Nephron (organoid): ENCODE results near the gene CHRNA4.

ENCODE experiments used
- H3K27ac Mint-ChIP-seq, 3 experiments: 2 replicates each; pipeline ENCODE4 v1.8.0; 2020; ENCODE audit warnings: mixed read lengths in 3 of 3, mild to moderate bottlenecking in 2 of 3, moderate library complexity in 1 of 3
- H3K27me3 Mint-ChIP-seq: 2 replicates; pipeline ENCODE4 v1.8.0; 2021; ENCODE audit warnings: low read depth, mild to moderate bottlenecking, moderate library complexity, mixed read lengths
- H3K36me3 Mint-ChIP-seq: 2 replicates; pipeline ENCODE4 v1.8.0; 2020; ENCODE audit warnings: low read depth, mixed read lengths
- H3K4me1 Mint-ChIP-seq: 2 replicates; pipeline ENCODE4 v1.8.0; 2020; ENCODE audit warnings: mixed read lengths
- H3K4me3 Mint-ChIP-seq, 3 experiments: 2 replicates each; pipeline ENCODE4 v1.8.0; 2020; ENCODE audit warnings: mild to moderate bottlenecking in 3 of 3, mixed read lengths in 3 of 3, moderate library complexity in 2 of 3
- H3K9me3 Mint-ChIP-seq: 2 replicates; pipeline ENCODE4 v1.8.0; 2020; ENCODE audit warnings: mixed read lengths
- TF ChIP-seq, protein P1 (sequence below), 3 experiments: fragments of 200-600 bp; sonication (generic); IDR thresholded peaks; one replicate each; pipeline ENCODE4 v1.5.0; 2021; ENCODE audit warnings: antibody characterized with exemption in 3 of 3; ENCODE audit not compliant: unreplicated experiment in 3 of 3

The CHRNA4 gene

DNA sequence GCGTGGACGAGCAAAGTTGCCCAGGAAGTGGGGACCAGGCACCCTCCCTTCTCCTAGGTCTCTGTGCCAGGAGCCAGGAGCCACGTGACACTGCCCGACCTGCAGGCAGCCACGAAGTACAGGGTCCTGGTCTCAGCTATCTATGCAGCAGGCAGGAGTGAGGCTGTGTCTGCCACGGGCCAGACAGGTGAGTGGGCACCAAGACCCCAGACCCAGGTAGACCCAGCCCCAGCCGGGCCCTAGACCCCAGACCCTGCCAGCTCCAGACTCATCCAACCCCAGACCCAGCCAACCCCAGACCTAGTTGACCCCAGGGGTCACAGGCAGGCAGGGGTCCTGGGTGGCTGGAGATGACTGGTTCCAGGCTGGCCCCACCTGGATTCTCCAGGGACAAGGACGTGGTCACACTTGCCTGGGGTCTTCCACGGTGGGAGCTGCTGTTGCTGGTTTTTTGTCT lies 47.1 kb downstream of the CHRNA4 start:
- Mint-ChIP-seq H3K4me1 (peaks cover 9% of the 10 kb centered on the region), H3K27ac (no peak overlapping the region), H3K36me3 (no peaks in the 10 kb centered on the region), H3K4me3 (no peak overlapping the region), H3K27me3 (peaks cover 9% of the 10 kb centered on the region), H3K9me3 (no peaks in the 10 kb centered on the region)
- TF ChIP-seq, protein P1, sequence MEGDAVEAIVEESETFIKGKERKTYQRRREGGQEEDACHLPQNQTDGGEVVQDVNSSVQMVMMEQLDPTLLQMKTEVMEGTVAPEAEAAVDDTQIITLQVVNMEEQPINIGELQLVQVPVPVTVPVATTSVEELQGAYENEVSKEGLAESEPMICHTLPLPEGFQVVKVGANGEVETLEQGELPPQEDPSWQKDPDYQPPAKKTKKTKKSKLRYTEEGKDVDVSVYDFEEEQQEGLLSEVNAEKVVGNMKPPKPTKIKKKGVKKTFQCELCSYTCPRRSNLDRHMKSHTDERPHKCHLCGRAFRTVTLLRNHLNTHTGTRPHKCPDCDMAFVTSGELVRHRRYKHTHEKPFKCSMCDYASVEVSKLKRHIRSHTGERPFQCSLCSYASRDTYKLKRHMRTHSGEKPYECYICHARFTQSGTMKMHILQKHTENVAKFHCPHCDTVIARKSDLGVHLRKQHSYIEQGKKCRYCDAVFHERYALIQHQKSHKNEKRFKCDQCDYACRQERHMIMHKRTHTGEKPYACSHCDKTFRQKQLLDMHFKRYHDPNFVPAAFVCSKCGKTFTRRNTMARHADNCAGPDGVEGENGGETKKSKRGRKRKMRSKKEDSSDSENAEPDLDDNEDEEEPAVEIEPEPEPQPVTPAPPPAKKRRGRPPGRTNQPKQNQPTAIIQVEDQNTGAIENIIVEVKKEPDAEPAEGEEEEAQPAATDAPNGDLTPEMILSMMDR (IDR thresholded peaks at IDR 0.05; ENCODE audit: unreplicated experiment in 3 of 3): no peak

DNA sequence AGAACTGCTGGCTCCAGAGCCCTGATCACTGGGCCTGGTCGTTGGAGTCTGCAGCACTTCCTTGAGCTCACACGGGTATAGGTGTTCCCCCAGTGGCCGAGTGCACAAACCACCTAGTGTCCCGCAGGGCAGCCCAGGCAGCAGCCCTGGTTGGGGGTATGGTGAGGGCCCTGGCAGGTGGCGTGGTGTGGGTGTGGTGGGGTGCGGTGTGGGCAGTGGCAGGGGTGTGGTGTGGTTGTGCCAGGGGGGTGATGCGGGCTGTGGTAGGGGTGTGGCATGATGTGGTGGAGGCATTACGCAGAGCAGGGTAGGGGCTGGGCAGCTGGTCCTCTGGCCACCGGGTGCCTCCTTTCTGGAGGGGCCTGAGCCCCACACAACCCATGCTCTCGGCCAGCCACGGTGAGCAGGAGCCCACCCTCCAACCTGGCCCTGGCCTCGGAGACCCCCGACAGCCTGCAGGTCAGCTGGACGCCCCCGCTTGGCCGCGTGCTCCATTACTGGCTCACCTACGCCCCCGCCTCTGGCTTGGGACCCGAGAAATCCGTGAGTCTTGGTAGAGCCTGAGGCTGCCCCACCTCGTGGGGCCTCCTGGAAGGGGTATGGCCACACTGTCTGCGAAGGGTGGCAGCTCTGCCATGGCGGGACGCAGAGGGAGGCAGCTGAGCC lies 47.7 kb downstream of the CHRNA4 start:
- H3K27ac Mint-ChIP-seq: no peak overlapping the region
- H3K9me3 Mint-ChIP-seq: no peaks in the 10 kb centered on the region
- no peak overlapping the region for H3K4me3 Mint-ChIP-seq
- H3K4me1 Mint-ChIP-seq: peaks cover 9% of the 10 kb centered on the region
- no peaks in the 10 kb centered on the region for H3K36me3 Mint-ChIP-seq
- peaks cover 9% of the 10 kb centered on the region for H3K27me3 Mint-ChIP-seq
- TF ChIP-seq, protein P1 (IDR thresholded peaks at IDR 0.05; ENCODE audit: unreplicated experiment in 3 of 3): no peak

DNA sequence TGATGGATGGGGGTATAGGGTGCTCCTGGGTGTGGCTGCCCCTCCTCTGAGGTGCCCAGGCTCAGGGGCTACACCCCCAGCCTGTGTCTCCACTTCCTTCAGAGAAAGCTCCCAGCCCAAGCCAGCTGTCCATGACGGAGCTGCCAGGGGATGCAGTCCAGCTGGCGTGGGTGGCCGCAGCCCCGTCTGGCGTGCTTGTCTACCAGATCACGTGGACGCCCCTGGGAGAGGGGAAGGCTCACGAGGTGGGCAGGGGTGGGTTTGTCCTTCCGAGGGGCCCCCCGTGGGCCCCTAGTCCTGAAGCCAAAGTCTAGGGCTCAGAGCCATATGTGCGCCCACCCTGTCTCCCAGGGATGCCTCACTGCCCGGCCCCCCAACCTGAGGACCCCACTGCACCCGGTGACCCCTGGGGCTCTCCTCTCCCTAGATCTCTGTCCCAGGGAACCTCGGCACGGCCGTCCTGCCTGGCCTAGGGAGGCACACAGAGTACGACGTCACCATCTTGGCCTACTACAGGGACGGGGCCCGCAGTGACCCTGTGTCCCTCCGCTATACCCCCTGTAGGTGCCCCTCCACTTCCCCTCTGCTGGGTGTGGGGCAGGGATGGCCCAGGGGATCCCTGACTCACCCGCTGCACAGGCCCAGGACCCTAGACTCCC lies 48.3 kb downstream of the CHRNA4 start:
- H3K27me3 Mint-ChIP-seq: peaks cover 7% of the 10 kb centered on the region
- no peak overlapping the region for H3K27ac Mint-ChIP-seq
- TF ChIP-seq, protein P1 (IDR thresholded peaks at IDR 0.05; ENCODE audit: unreplicated experiment in 3 of 3): no peak
- H3K4me1 Mint-ChIP-seq: peaks cover 9% of the 10 kb centered on the region
- no peaks in the 10 kb centered on the region for H3K9me3 Mint-ChIP-seq
- no peaks in the 10 kb centered on the region for H3K36me3 Mint-ChIP-seq
- no peak overlapping the region for H3K4me3 Mint-ChIP-seq

DNA sequence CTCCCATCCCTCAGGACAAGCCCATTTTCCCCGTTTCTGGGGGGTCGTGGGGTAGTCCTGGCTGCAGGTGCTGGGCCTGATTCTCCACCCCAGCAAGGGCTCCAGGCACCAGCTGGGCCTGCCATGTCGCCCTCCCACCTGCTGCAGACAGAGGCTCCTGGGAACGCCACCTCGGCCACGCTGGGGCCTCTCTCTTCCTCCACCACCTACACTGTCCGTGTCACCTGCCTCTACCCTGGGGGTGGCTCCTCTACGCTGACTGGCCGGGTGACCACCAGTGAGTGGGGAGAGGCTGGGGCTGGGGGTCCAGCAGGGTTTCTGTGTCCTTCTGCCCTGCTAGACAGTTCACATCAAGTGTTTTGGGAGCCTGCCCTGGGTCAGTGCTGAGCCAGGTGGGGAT lies 48.9 kb downstream of the CHRNA4 start:
- Mint-ChIP-seq H3K4me1 (peaks cover 9% of the 10 kb centered on the region), H3K27ac (no peak overlapping the region), H3K4me3 (no peak overlapping the region), H3K27me3 (peaks cover 6% of the 10 kb centered on the region), H3K36me3 (no peaks in the 10 kb centered on the region), H3K9me3 (no peaks in the 10 kb centered on the region)
- TF ChIP-seq, protein P1 (IDR thresholded peaks at IDR 0.05; ENCODE audit: unreplicated experiment in 3 of 3): no peak

DNA sequence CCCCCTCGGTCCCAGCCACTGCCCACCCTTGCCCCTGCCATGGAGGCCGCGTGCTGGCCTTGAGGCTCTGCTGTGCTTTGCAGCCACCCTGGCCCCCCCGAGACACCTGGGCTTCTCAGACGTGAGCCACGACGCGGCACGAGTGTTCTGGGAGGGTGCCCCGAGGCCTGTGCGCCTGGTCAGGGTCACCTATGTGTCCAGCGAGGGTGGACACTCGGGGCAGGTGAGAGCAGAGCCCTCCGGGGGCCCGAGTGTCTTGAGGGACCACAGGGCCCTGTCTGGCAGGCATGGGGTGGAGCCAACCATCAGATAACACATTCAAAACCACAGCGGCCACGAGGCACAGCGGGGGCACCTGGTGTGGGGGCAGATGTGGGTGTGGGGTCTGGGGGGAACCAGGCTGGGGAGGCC lies 49.3 kb downstream of the CHRNA4 start:
- no peaks in the 10 kb centered on the region for H3K9me3 Mint-ChIP-seq
- H3K4me3 Mint-ChIP-seq: no peak overlapping the region
- H3K27ac Mint-ChIP-seq: no peak overlapping the region
- peaks cover 9% of the 10 kb centered on the region for H3K4me1 Mint-ChIP-seq
- H3K36me3 Mint-ChIP-seq: no peaks in the 10 kb centered on the region
- TF ChIP-seq, protein P1 (IDR thresholded peaks at IDR 0.05; ENCODE audit: unreplicated experiment in 3 of 3): no peak
- peaks cover 2% of the 10 kb centered on the region for H3K27me3 Mint-ChIP-seq
